Measurements from ENCODE around the gene P2RX6.

The P2RX6 gene

DNA sequence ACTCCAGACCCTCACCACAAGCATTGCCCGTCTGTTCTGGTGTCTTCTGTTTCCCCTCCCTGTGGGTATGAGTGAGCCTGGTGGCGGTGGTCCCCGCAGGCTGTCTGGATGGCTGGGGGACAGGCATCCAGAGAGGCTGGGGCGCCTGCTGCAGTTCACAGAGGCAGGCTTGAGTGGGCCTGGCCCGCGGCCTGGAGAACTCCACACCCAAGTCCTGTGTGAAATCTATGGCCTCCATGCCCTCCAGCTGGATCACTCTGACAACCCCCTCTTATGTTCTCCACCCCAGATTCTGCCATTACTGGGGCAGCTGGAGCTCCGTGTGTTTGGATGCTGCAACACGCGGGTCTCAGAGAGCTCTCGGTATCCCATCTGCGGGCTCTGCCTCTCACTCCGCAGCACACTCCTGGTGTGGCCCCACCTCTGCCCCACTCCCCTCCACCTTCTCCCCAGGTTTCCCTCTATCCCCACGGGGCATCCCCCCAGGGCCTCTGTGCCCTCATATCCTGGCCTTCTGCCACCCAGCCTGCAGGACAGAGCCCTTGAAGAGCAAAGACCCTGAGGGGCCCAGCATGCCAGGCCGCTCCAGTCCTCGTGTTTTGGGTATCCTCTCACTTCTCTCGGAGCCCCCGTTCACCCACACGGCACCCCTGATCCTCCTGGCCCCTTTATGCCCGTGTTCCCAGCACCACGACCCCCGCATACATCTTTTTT is 62.1 kb downstream of the P2RX6 start:
- Mint-ChIP-seq H3K36me3 (ENCODE audit: low read depth) (no peaks in the 10 kb centered on the region), H3K9me3 (peaks cover 9% of the 10 kb centered on the region), H3K27ac (no peak overlapping the region), H3K4me3 (no peak overlapping the region), H3K27me3 (ENCODE audit: low read depth, poor library complexity) (peaks cover 5% of the 10 kb centered on the region), H3K4me1 (peaks cover 4% of the 10 kb centered on the region)
- TF ChIP-seq, protein P1, sequence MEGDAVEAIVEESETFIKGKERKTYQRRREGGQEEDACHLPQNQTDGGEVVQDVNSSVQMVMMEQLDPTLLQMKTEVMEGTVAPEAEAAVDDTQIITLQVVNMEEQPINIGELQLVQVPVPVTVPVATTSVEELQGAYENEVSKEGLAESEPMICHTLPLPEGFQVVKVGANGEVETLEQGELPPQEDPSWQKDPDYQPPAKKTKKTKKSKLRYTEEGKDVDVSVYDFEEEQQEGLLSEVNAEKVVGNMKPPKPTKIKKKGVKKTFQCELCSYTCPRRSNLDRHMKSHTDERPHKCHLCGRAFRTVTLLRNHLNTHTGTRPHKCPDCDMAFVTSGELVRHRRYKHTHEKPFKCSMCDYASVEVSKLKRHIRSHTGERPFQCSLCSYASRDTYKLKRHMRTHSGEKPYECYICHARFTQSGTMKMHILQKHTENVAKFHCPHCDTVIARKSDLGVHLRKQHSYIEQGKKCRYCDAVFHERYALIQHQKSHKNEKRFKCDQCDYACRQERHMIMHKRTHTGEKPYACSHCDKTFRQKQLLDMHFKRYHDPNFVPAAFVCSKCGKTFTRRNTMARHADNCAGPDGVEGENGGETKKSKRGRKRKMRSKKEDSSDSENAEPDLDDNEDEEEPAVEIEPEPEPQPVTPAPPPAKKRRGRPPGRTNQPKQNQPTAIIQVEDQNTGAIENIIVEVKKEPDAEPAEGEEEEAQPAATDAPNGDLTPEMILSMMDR (IDR thresholded peaks at IDR 0.05), result no peak
- DNase-seq, result no peak

Measured in nephron progenitor cell (in vitro differentiated cells).